Astrocyte (in vitro differentiated cells and primary cell): ENCODE data around the gene TMEM178B. TPM values are rescaled to one million over a fixed set of nuclear protein-coding genes. Genes with fewer than 3 reads are reported as not detected.

Experiments
- DNase-seq: peaks from one replicate; pipeline ENCODE4 v3.0.0-alpha.2; 2010; ENCODE audit warnings: low read depth
- FAIRE-seq: peaks from 2 replicates; lab custom pipeline; 2011; peaks lifted over from hg19 to GRCh38; lab: Jason Lieb, UNC
- H2AFZ ChIP-seq: 2 replicates; pipeline ENCODE4 v1.6.0; 2012; ENCODE audit warnings: low read depth, low read length, inconsistent platforms
- H3K27ac ChIP-seq: 2 replicates; pipeline ENCODE4 v1.5.1; 2011; ENCODE audit warnings: low read depth, low read length, inconsistent platforms
- H3K27me3 ChIP-seq: 2 replicates; pipeline ENCODE4 v1.6.0; 2011; ENCODE audit warnings: low read length, inconsistent platforms; ENCODE audit not compliant: insufficient read depth
- H3K36me3 ChIP-seq: 2 replicates; pipeline ENCODE4 v1.5.1; 2011; ENCODE audit warnings: low read length, inconsistent platforms; ENCODE audit not compliant: insufficient read depth
- H3K4me1 ChIP-seq: 2 replicates; pipeline ENCODE4 v1.5.1; 2011; ENCODE audit warnings: low read length, inconsistent platforms; ENCODE audit not compliant: insufficient read depth
- H3K4me2 ChIP-seq: 2 replicates; pipeline ENCODE4 v1.6.0; 2012; ENCODE audit warnings: low read length, inconsistent platforms
- H3K4me3 ChIP-seq: 2 replicates; pipeline ENCODE4 v1.5.1; 2011; ENCODE audit warnings: low read depth, mild to moderate bottlenecking, low read length, inconsistent platforms; ENCODE audit not compliant: insufficient read depth
- H3K79me2 ChIP-seq: 2 replicates; pipeline ENCODE4 v1.6.0; 2012; ENCODE audit warnings: mild to moderate bottlenecking, low read length, inconsistent platforms; ENCODE audit not compliant: insufficient read depth
- H3K9ac ChIP-seq: 2 replicates; pipeline ENCODE4 v1.6.0; 2012; ENCODE audit warnings: mild to moderate bottlenecking, low read length, inconsistent platforms
- H3K9me3 ChIP-seq: 2 replicates; pipeline ENCODE4 v1.5.1; 2012; ENCODE audit warnings: low read depth, mild to moderate bottlenecking, low read length, inconsistent platforms; ENCODE audit not compliant: insufficient read depth
- H4K20me1 ChIP-seq: 2 replicates; pipeline ENCODE4 v1.6.0; 2012; ENCODE audit warnings: low read length, inconsistent platforms; ENCODE audit not compliant: insufficient read depth
- H3K27ac Mint-ChIP-seq: one replicate; pipeline ENCODE4 v1.8.0; 2021; ENCODE audit warnings: mild to moderate bottlenecking, mixed read lengths; ENCODE audit not compliant: unreplicated experiment
- H3K27me3 Mint-ChIP-seq: one replicate; pipeline ENCODE4 v1.8.0; 2021; ENCODE audit warnings: low read depth, mixed read lengths; ENCODE audit not compliant: unreplicated experiment
- H3K36me3 Mint-ChIP-seq: one replicate; pipeline ENCODE4 v1.8.0; 2021; ENCODE audit warnings: low read depth, mixed read lengths; ENCODE audit not compliant: unreplicated experiment
- H3K4me1 Mint-ChIP-seq: one replicate; pipeline ENCODE4 v1.8.0; 2021; ENCODE audit warnings: low read depth, mixed read lengths; ENCODE audit not compliant: unreplicated experiment
- H3K4me3 Mint-ChIP-seq: one replicate; pipeline ENCODE4 v1.8.0; 2021; ENCODE audit warnings: mild to moderate bottlenecking, moderate library complexity, mixed read lengths; ENCODE audit not compliant: unreplicated experiment
- H3K9me3 Mint-ChIP-seq: one replicate; pipeline ENCODE4 v1.8.0; 2021; ENCODE audit warnings: mild to moderate bottlenecking, mixed read lengths; ENCODE audit not compliant: unreplicated experiment
- CTCF ChIP-seq: IDR thresholded peaks from 2 replicates; pipeline ENCODE4 v1.5.1; 2011; ENCODE audit warnings: low read depth, mild to moderate bottlenecking, inconsistent platforms, low read length, moderate library complexity; ENCODE audit not compliant: insufficient read depth
- EZH2 ChIP-seq: IDR thresholded peaks from 2 replicates; pipeline ENCODE4 v1.6.1; 2012; ENCODE audit warnings: mild to moderate bottlenecking, low read length, inconsistent platforms; ENCODE audit not compliant: insufficient read depth
- total RNA-seq: library from RNA; stranded (reverse); gene quantifications from 2 replicates; pipeline ENCODE4 v1.2.1, GENCODE V29; 2021

The TMEM178B gene
- total RNA-seq, 1 donor from 2014 or later, result 3.9 TPM

GRCh38 chr7:141348728-141349127 lies 274.9 kb downstream of the TMEM178B start:
- no peak overlapping the region for H3K4me2 ChIP-seq
- H3K4me3 ChIP-seq, result no peak overlapping the region
- DNase-seq (no peak), FAIRE-seq (no peak)
- H2AFZ ChIP-seq, result no peak overlapping the region
- H3K4me3 Mint-ChIP-seq, result no peak overlapping the region
- H3K4me1 Mint-ChIP-seq, result peaks cover 3% of the 10 kb centered on the region
- H3K79me2 ChIP-seq, result no peaks in the 10 kb centered on the region
- no peaks in the 10 kb centered on the region for H3K4me1 ChIP-seq
- no peaks in the 10 kb centered on the region for H3K9me3 ChIP-seq
- no peaks in the 10 kb centered on the region for H3K36me3 ChIP-seq
- no peak overlapping the region for H3K27ac ChIP-seq
- H3K27me3 Mint-ChIP-seq, result peaks cover 4% of the 10 kb centered on the region
- no peak for TF ChIP-seq EZH2
- TF ChIP-seq CTCF, result no peak
- H3K27ac Mint-ChIP-seq, result no peak overlapping the region
- no peak overlapping the region for H3K9ac ChIP-seq
- no peaks in the 10 kb centered on the region for H3K36me3 Mint-ChIP-seq
- no peaks in the 10 kb centered on the region for H3K9me3 Mint-ChIP-seq
- no peaks in the 10 kb centered on the region for H3K27me3 ChIP-seq
- no peaks in the 10 kb centered on the region for H4K20me1 ChIP-seq

- TF ChIP-seq EZH2 (no peak), CTCF (no peak)
These were observed 275.5 kb downstream of the TMEM178B start for GRCh38 chr7:141349338-141349737.

GRCh38 chr7:141349804-141350203 lies 275.9 kb downstream of the TMEM178B start:
- Mint-ChIP-seq H3K4me3 (no peak overlapping the region), H3K27me3 (peaks cover 4% of the 10 kb centered on the region), H3K4me1 (peaks cover 13% of the 10 kb centered on the region), H3K9me3 (no peaks in the 10 kb centered on the region), H3K27ac (no peak overlapping the region), H3K36me3 (no peaks in the 10 kb centered on the region)
- Histone ChIP-seq H2AFZ (no peak overlapping the region), H4K20me1 (no peaks in the 10 kb centered on the region), H3K4me1 (peaks cover 10% of the 10 kb centered on the region), H3K27me3 (no peaks in the 10 kb centered on the region), H3K4me2 (no peak overlapping the region), H3K9ac (no peak overlapping the region), H3K9me3 (no peaks in the 10 kb centered on the region), H3K27ac (no peak overlapping the region), H3K79me2 (no peaks in the 10 kb centered on the region), H3K36me3 (no peaks in the 10 kb centered on the region), H3K4me3 (no peak overlapping the region)
- TF ChIP-seq CTCF, result no peak
- no peak for TF ChIP-seq EZH2
- DNase-seq, result no peak
- FAIRE-seq, result no peak

More at GRCh38 chr7:141349338-141349737, 275.5 kb downstream of the TMEM178B start:
- H3K36me3 ChIP-seq, result no peaks in the 10 kb centered on the region
- no peak overlapping the region for H3K27ac ChIP-seq
- H2AFZ ChIP-seq, result no peak overlapping the region
- peaks cover 5% of the 10 kb centered on the region for H3K4me1 ChIP-seq
- H3K9me3 Mint-ChIP-seq, result no peaks in the 10 kb centered on the region
- no peak overlapping the region for H3K4me3 Mint-ChIP-seq
- H3K4me3 ChIP-seq, result no peak overlapping the region
- H3K27me3 ChIP-seq, result no peaks in the 10 kb centered on the region
- DNase-seq, result no peak
- H3K79me2 ChIP-seq, result no peaks in the 10 kb centered on the region
- H3K4me1 Mint-ChIP-seq, result peaks cover 8% of the 10 kb centered on the region
- no peak for FAIRE-seq
- H4K20me1 ChIP-seq, result no peaks in the 10 kb centered on the region
- H3K9ac ChIP-seq, result no peak overlapping the region
- H3K4me2 ChIP-seq, result no peak overlapping the region
- no peaks in the 10 kb centered on the region for H3K36me3 Mint-ChIP-seq
- no peak overlapping the region for H3K27ac Mint-ChIP-seq
- peaks cover 4% of the 10 kb centered on the region for H3K27me3 Mint-ChIP-seq
- no peaks in the 10 kb centered on the region for H3K9me3 ChIP-seq
